NCI-H226 (cell line): ENCODE results near the gene FAM124B.

Experiments
- DNase-seq: peaks from one replicate; pipeline ENCODE4 v3.0.0-alpha.2; 2015

FAM124B gene

GRCh38 chr2:224401641-224402342 lies at the start of gene FAM124B:
Gene FAM124B, minus strand, starts transcription at chr2:224402107. Its CDS starts 339 bp downstream, at chr2:224401768.
- DNase-seq: no peak

GRCh38 chr2:224449212-224450147 lies 47.6 kb upstream of the FAM124B start:
- DNase-seq: no peak

DNA sequence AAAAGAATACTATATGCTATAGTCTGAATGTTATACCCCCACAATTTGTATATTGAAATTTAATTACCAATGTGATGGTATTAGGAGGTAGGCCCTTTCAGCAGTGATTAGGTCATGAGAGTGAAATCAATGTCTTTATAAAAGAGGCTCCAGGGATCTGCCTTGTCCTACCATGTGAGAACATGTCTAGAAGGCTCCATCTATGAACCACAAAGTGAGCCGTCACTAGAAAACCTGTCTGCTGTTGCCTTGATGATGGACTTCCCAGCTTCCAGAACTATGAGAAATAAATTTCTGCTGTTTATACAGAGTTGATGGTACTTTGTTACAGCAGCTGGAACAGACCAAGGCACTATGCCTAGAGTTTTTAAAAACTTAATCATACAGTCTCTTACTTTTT lies 46.3 kb upstream of the FAM124B start:
- DNase-seq: no peak

DNA sequence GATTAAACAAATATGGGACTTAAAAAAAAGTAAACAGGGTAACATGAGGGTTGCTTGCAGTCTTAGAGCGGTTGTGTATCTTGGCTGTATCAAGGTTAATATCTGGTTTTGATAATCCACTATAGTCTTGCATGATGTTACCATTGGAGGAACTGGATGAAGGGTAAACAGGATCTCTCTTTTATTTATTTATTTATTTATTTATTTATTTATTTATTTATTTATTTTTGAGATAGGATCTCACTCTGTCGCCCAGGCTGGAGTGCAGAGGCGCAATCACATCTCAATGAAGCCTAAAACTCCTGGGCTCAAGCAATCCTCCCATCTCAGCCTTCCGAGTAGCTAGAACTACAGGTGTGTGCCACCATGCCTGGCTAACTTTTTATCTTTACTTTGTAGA lies 42.9 kb upstream of the FAM124B start:
- DNase-seq: no peak

GRCh38 chr2:224444021-224444420 lies 42.1 kb upstream of the FAM124B start:
- no peak for DNase-seq

GRCh38 chr2:224442071-224442967 lies 40.4 kb upstream of the FAM124B start:
- DNase-seq: no peak

- DNase-seq: no peak
These were observed 39.1 kb upstream of the FAM124B start for GRCh38 chr2:224440988-224441387.

DNA sequence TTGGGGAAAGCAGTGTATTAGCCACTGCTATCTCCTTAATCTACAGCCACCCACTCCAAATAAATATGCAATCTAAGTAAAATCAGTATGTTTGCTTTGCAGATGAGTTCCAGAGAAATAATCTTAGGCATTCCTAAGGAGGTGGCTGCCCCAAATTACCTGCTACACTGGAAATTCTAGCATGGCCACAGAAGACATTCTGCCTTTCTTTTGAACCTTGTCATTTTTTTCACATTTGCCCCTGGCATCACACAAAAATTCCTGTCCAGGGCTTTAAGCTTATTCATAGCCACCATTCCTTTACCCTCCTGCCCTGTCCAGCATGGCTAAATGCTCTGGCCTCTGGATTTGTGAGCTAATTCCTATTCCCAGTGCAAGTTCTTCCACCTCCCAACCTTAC lies 36.8 kb upstream of the FAM124B start:
- no peak for DNase-seq

DNA sequence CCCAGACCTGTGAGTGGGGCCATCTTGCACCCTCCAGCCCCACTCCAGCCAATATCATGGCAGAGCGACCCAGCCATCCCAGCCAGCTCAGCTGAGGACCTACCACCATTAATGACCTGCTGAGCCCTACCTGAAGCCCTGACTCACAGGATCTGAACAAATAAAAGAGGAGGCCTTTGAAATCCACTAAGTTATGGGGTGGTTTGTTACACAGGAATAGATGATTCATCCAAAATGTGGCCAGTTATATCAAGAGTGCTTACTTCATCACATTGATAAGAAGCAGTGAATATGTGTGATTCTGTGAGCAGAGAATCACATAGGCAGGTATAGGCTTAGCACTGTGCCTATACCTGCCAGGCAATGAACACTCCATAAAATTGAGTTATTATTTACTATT lies 34.7 kb upstream of the FAM124B start:
- DNase-seq: peak; percentile 84

DNA sequence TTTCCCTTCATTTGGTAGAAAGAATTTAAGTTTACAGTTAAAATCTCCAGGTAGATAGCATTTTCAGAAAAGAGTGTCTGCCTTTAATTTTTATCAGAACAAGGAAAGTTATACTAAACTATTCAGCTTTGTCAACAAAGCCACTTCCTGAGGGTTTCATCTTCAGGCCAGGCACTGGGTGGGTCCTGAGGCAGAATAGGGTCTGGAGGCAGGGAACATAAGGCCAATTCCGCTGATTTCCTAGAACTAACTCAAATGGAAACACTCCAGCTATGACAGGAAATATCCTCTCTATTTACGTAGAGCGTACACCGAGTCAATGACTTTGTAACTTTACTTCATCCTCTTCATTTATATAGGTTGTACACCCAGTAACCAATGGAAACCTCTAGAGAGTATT lies 32.7 kb upstream of the FAM124B start:
- DNase-seq: no peak

- no peak for DNase-seq
These were observed 31.5 kb upstream of the FAM124B start for GRCh38 chr2:224433442-224433841.

DNA sequence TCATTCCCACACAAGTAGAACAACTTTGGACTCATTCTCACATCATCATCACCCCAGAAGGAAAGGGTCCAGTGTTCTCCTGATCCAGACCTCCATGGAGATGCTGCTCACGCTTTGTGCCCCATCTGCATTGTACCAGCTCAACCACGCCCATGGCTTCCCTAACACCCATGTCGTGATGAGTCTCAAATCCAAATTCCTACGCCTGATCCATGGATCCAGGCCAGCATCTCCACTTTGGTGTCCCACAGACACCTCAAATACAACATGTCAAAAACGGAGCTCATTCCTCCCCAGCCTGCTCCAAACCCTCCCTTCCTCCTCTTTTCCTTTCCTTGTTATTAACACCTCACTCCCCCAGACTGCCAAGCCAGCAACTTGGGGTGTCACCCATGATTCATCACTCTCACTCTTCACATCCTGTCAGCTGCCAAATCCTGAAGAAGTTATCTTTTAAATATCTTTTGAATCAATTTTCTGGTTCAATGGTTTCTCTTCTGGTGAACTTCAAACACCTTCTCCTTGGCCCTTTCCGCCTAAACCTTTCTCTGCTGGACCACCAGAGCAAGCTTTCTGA lies 30.2 kb upstream of the FAM124B start:
- peak; percentile 63 for DNase-seq

GRCh38 chr2:224429441-224429810 lies 27.5 kb upstream of the FAM124B start:
- DNase-seq: no peak

DNA sequence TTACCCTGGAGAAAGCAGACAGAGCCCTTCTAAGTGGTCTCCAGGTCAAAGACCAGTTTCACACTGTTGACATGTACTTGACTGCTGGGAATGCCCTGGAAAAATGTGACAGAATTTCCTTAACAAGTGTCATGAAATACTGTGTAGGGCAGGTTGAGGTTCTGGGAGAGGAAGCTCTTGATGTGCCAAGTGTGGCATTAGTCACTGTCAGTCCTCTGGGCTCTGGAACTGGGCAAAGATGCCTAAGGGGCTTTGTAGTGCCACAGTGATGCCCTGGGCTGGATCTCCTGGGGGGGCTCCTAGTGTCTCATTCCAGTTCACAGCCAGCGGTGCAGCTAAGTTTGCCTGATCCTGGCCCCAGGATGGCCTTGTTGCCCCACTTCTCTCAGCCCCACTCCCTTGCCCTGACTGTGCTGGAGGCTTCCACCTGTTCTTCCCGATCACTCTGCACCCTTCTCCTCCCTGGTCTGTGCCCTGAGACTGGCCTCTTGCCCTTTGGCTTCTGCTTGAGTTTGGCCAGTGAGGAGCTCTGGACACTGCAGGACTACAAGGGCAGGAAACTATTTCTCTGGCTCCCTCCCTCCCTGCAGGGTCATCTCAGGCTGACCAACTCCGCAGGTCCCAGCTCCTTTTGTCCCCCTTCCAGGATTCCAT lies 27.0 kb upstream of the FAM124B start:
- no peak for DNase-seq

GRCh38 chr2:224427471-224427870 lies 25.6 kb upstream of the FAM124B start:
- DNase-seq: no peak

DNA sequence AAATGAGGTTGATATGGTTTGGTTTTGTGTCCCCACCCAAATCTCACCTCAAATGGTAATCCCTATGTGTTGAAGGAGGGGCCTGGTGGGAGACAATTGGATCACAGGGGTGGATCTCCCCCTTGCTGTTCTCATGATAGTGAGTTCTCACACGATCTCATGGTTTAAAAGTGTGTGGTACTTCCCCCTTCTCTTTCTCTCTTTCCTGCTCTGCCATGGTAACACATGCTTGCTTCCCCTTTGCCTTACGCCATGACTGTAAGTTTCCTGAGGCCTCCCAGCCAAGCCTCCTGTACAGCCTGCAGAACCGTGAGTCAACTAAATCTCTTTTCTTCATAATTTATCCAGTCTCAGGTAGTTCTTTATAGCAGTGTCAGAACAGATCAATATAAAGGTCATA lies 24.7 kb upstream of the FAM124B start:
- no peak for DNase-seq

DNA sequence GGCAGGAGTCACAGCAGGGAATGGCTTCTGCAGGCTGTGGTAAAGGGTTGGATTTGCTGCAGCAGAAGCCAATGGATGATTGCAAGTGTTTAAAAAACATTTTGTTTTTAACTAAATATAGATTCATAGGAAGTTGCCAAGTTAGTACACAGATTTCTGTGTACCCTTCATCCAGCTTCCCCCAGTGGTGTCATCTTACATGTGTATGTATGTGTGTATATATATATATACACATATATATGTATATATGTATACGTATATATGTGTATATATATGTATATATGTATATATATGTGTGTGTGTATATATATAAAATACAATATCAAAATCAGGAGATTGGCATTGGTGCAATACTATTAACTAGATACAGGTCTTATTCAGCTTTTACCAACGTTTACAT lies 19.2 kb upstream of the FAM124B start:
- no peak for DNase-seq

- no peak for DNase-seq
These were observed 16.0 kb upstream of the FAM124B start for GRCh38 chr2:224417947-224418346.

DNA sequence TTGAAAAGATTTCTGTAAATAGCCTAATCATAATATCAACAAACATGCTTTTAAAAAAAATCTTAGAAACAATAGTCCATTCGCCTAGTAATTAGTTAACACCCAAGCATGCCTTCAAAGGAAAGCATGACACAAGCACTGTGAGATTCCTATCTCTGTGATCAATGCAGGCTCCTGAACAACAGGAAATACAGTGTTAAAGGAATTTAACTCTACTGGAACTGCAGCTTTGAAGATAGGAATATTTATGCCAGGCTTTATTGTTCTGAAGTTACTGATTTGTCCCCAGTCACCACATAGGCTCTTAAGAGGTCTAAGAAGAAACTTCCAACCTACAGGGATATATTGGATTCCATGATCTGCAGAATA lies 15.4 kb upstream of the FAM124B start:
- no peak for DNase-seq

DNA sequence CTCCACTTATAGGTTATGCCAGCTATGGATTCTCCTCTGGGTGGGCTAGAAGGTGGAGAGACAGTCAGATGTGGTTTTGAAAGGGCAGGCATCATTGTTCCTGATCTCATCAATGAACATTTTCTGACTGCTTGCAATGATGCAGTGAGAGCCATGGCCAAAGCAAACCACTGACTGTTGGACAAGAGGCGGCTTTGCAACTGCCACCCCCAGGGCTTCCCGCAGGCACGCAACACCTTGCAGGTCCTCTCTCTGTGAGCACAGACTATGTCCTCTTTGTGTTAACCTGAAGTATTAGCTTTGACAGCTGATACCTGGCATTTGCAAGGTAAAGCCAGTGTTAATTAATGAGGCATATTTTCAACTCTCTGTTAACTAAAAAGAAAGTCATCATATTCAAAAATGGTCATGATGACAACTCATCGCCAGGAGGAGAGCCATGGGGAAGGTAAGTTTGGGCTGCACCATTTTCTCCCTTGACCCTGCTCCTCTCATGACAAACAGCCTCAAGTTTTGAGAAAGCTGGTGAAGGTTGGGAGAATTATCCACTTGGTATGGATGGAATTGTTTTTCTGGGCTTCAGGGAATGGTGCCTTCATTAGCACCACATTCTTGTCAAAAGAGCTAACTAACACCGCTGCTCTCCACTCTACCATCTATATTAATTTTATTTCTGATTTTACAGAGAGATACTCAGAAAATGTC lies 14.9 kb upstream of the FAM124B start:
- no peak for DNase-seq

- no peak for DNase-seq
These were observed 11.5 kb upstream of the FAM124B start for GRCh38 chr2:224413381-224413780.
